GM10248 (cell line): ENCODE measurements around the gene MLANA.

Experiments
- CTCF ChIA-PET: fragments of 300-600 bp; sonication (Branson Sonifier 250); formaldehyde crosslinking; extraction: SDS; loops from one replicate; lab custom pipeline; 2021; ENCODE audit warnings: antibody characterized with exemption; lab: Yijun Ruan, JAX
- POLR2A ChIA-PET: fragments of 350-650 bp; sonication (Branson Sonifier 250); formaldehyde crosslinking; extraction: SDS; loops from one replicate; lab custom pipeline; 2020; ENCODE audit warnings: antibody characterized with exemption; lab: Yijun Ruan, JAX
- DNase-seq: peaks from one replicate; pipeline ENCODE4 v3.0.0; 2012; ENCODE audit errors: extremely low spot score
- CTCF ChIP-seq: IDR thresholded peaks from 2 replicates; pipeline ENCODE4 v1.5.1; 2012; ENCODE audit warnings: mild to moderate bottlenecking, low read depth; ENCODE audit errors: extremely low read depth, missing control alignments, control extremely low read depth

Gene MLANA

GRCh38 chr9:5890641-5891040 is at the start of gene MLANA:
MLANA (plus strand) TSS chr9:5890889; CDS start chr9:5892475, 1,586 bp downstream.
- no peak for TF ChIP-seq CTCF
- no peak for DNase-seq
- CTCF ChIA-PET, result no interaction called here
- POLR2A ChIA-PET, result no interaction called here

GRCh38 chr9:5841771-5842573 is 48.7 kb upstream of the MLANA start:
- CTCF ChIA-PET, result interaction anchor here (1.4 to 5.3 kb wide), 4 partner anchors 9 to 44 kb away, joined by 4 to 44 read pairs (median 8); partner anchors contain the start of gene ERMP1
- no peak for TF ChIP-seq CTCF
- no peak for DNase-seq
- POLR2A ChIA-PET, result interaction anchor here (0.5 to 0.6 kb wide), 2 partner anchors 126 to 129 kb away, joined by 3 read pairs; no protein-coding TSS in a partner anchor

- ChIA-PET POLR2A (no interaction called here), CTCF (interaction anchor here (1.1 to 5.3 kb wide), 6 partner anchors 11 to 211 kb away, joined by 3 to 44 read pairs (median 4); partner anchors contain the start of gene ERMP1)
- no peak for DNase-seq
- TF ChIP-seq CTCF, result no peak
These were observed 47.5 kb upstream of the MLANA start for GRCh38 chr9:5842929-5843793.

- DNase-seq, result no peak
- ChIA-PET CTCF (interaction anchor here (1.1 to 5.3 kb wide), 5 partner anchors 11 to 211 kb away, joined by 3 to 44 read pairs (median 4); partner anchors contain the start of gene ERMP1), POLR2A (no interaction called here)
- TF ChIP-seq CTCF, result no peak
These were observed 46.8 kb upstream of the MLANA start for GRCh38 chr9:5843794-5844471.

GRCh38 chr9:5845157-5845531 is 45.5 kb upstream of the MLANA start:
- CTCF ChIA-PET, result interaction anchor here (0.9 to 1.2 kb wide), 2 partner anchors 10 to 12 kb away, joined by 3 to 7 read pairs; partner anchors contain the start of gene ERMP1
- POLR2A ChIA-PET, result interaction anchor here (0.8 kb wide), 1 partner anchor 262 kb away, joined by 3 read pairs; no protein-coding TSS in a partner anchor
- no peak for TF ChIP-seq CTCF
- DNase-seq, result no peak
